Neural cell (in vitro differentiated cells): ENCODE results near the gene BAG5. TPM values are rescaled to one million over a fixed set of nuclear protein-coding genes. Genes with fewer than 3 reads are reported as not detected.

Source experiments
- H2AFZ ChIP-seq: fragments of 200-600, 300-800 bp; sonication (generic), shearing (Covaris generic); 2 replicates; pipeline ENCODE4 v1.6.0; 2014; ENCODE audit warnings: low read depth, mild to moderate bottlenecking, antibody characterized with exemption, low read length, moderate library complexity
- H3F3A ChIP-seq: fragments of 200-600 bp; shearing (Covaris generic); 2 replicates; pipeline ENCODE4 v1.6.1; 2016; ENCODE audit warnings: mild to moderate bottlenecking, moderate library complexity, mixed read lengths, antibody characterized with exemption, low read length; ENCODE audit not compliant: insufficient read depth, poor library complexity, severe bottlenecking
- H3K27ac ChIP-seq: fragments of 200-600, 300-800 bp; sonication (generic), shearing (Covaris generic); 2 replicates; pipeline ENCODE4 v1.5.1; 2014; ENCODE audit warnings: mild to moderate bottlenecking, low read length, moderate library complexity
- H3K27me3 ChIP-seq: fragments of 300-800, 200-600 bp; sonication (generic), shearing (Covaris generic); 2 replicates; pipeline ENCODE4 v1.6.0; 2014; ENCODE audit warnings: mild to moderate bottlenecking, low read depth, low read length, moderate library complexity; ENCODE audit not compliant: insufficient read depth
- H3K36me3 ChIP-seq: fragments of 300-800, 200-600 bp; sonication (generic), shearing (Covaris generic); 2 replicates; pipeline ENCODE4 v1.5.1; 2014; ENCODE audit warnings: mild to moderate bottlenecking, antibody characterized with exemption, low read length, moderate library complexity; ENCODE audit not compliant: insufficient read depth
- H3K4me2 ChIP-seq: fragments of 300-800, 200-600 bp; sonication (generic), shearing (Covaris generic); 2 replicates; pipeline ENCODE4 v1.6.0; 2014; ENCODE audit warnings: mild to moderate bottlenecking, low read length
- H3K4me3 ChIP-seq: fragments of 300-800, 200-600 bp; sonication (generic), shearing (Covaris generic); 2 replicates; pipeline ENCODE4 v1.5.1; 2014; ENCODE audit warnings: mild to moderate bottlenecking, low read length, moderate library complexity
- H3K79me2 ChIP-seq: fragments of 200-600 bp; shearing (Covaris generic); replicated peaks from 2 replicates; pipeline ENCODE4 v1.6.0; 2014; ENCODE audit warnings: mild to moderate bottlenecking, low read length, moderate library complexity; ENCODE audit not compliant: insufficient read depth
- H3K9ac ChIP-seq: fragments of 300-800, 200-600 bp; sonication (generic), shearing (Covaris generic); 2 replicates; pipeline ENCODE4 v1.6.1; 2016; ENCODE audit warnings: mild to moderate bottlenecking, low read length, mixed read lengths
- H3K9me2 ChIP-seq: fragments of 200-600 bp; shearing (Covaris generic); 2 replicates; pipeline ENCODE4 v1.6.1; 2016; ENCODE audit warnings: mild to moderate bottlenecking, low read length, mixed read lengths; ENCODE audit not compliant: insufficient read depth
- H3K9me3 ChIP-seq: fragments of 200-600, 300-800 bp; sonication (generic), shearing (Covaris generic); 2 replicates; pipeline ENCODE4 v1.6.1; 2016; ENCODE audit warnings: mild to moderate bottlenecking, mixed run types, low read length, moderate library complexity, mixed read lengths
- H4K20me1 ChIP-seq: fragments of 200-600 bp; shearing (Covaris generic); 2 replicates; pipeline ENCODE4 v1.6.1; 2016; ENCODE audit warnings: mild to moderate bottlenecking, mixed run types; ENCODE audit not compliant: insufficient read depth
- CTCF ChIP-seq: fragments of 450-650 bp; IDR thresholded peaks from 2 replicates; pipeline ENCODE4 v1.5.1; 2014; ENCODE audit warnings: antibody characterized with exemption, mild to moderate bottlenecking, moderate library complexity; ENCODE audit not compliant: poor library complexity, severe bottlenecking
- EP300 ChIP-seq: fragments of 450-650 bp; conservative IDR thresholded peaks from 2 replicates; pipeline ENCODE4 v1.6.1; 2014; ENCODE audit warnings: antibody characterized with exemption, mild to moderate bottlenecking, moderate library complexity; ENCODE audit not compliant: poor library complexity, severe bottlenecking
- EZH2 ChIP-seq: fragments of 200-600, 300-800 bp; shearing (Covaris generic), sonication (generic); IDR thresholded peaks from 2 replicates; pipeline ENCODE4 v1.6.1; 2014; ENCODE audit warnings: antibody characterized with exemption, low read length, borderline replicate concordance, mild to moderate bottlenecking; ENCODE audit not compliant: insufficient read depth, poor library complexity, severe bottlenecking
- POLR2AphosphoS5 ChIP-seq: IDR thresholded peaks from 2 replicates; pipeline ENCODE4 v1.6.1; 2012
- RAD21 ChIP-seq: fragments of 450-650 bp; conservative IDR thresholded peaks from 2 replicates; pipeline ENCODE4 v1.6.1; 2014; ENCODE audit warnings: antibody characterized with exemption, mild to moderate bottlenecking, moderate library complexity
- REST ChIP-seq: IDR thresholded peaks from 2 replicates; pipeline ENCODE4 v1.6.1; 2012; ENCODE audit warnings: borderline replicate concordance
- SMC3 ChIP-seq: fragments of 450-650 bp; conservative IDR thresholded peaks from 2 replicates; pipeline ENCODE4 v1.6.1; 2014; ENCODE audit warnings: antibody characterized with exemption, mild to moderate bottlenecking, moderate library complexity; ENCODE audit not compliant: poor library complexity
- TAF1 ChIP-seq: IDR thresholded peaks from 2 replicates; pipeline ENCODE4 v1.6.1; 2012; ENCODE audit warnings: low read depth
- polyA plus RNA-seq: library from polyadenylated mRNA; depleted of rRNA; stranded (reverse); fragments of >200 nt; gene quantifications from 2 replicates; pipeline ENCODE4 v1.2.3, GENCODE V29; 2014

The BAG5 gene
- polyA plus RNA-seq, 1 donor from 2014 or later, result 25.5 TPM

DNA sequence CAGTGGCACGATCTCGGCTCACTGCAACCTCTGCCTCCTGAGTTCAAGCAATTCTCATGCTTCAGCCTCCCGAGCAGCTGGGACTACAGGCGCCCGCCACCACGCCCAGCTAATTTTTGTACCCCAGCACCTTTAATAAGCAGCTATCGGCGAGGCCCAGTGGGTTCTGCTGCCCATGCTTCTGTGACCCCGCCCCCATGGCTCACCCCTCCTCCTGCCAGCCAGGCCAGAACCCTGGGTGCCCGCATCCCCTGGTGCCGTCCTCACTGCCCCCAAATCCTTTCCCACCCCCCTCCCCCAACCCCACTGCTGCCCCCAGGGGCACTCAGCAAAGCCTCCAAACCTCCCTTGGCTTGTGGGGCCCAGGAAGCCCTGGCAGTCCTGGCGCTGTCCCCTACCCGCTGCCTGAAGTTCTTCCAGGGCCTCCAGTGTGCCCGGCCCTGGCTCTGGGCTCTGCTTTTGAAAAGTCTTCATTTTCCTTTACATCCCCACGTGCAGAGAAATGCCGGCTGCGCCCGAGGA is 14.5 kb downstream of the BAG5 start:
- no peaks in the 10 kb centered on the region for H3K79me2 ChIP-seq
- H4K20me1 ChIP-seq, result no peaks in the 10 kb centered on the region
- H3K4me3 ChIP-seq, result no peak overlapping the region
- no peaks in the 10 kb centered on the region for H3K27me3 ChIP-seq
- no peak overlapping the region for H3K27ac ChIP-seq
- H3K4me2 ChIP-seq, result no peak overlapping the region
- no peak overlapping the region for H2AFZ ChIP-seq
- H3F3A ChIP-seq, result no peaks in the 10 kb centered on the region
- no peaks in the 10 kb centered on the region for H3K9me2 ChIP-seq
- H3K9ac ChIP-seq, result no peak overlapping the region
- TF ChIP-seq SMC3 (no peak), TAF1 (no peak), CTCF (no peak), REST (no peak), POLR2AphosphoS5 (no peak), RAD21 (no peak)
- no peaks in the 10 kb centered on the region for H3K36me3 ChIP-seq
- H3K9me3 ChIP-seq, result no peaks in the 10 kb centered on the region

GRCh38 chr14:103547455-103547940 is 15.0 kb downstream of the BAG5 start:
- no peaks in the 10 kb centered on the region for H3K27me3 ChIP-seq
- H4K20me1 ChIP-seq, result no peaks in the 10 kb centered on the region
- no peak for TF ChIP-seq EZH2
- no peak for TF ChIP-seq RAD21
- TF ChIP-seq EP300, result no peak
- H3K4me3 ChIP-seq, result no peak overlapping the region
- H3K9me3 ChIP-seq, result no peaks in the 10 kb centered on the region
- H3K79me2 ChIP-seq, result no peaks in the 10 kb centered on the region
- H3K9ac ChIP-seq, result peak overlapping the region; percentile 31
- H3K9me2 ChIP-seq, result no peaks in the 10 kb centered on the region
- no peak overlapping the region for H3K27ac ChIP-seq
- H3F3A ChIP-seq, result no peaks in the 10 kb centered on the region
- no peaks in the 10 kb centered on the region for H3K36me3 ChIP-seq
- H2AFZ ChIP-seq, result no peak overlapping the region
- no peak overlapping the region for H3K4me2 ChIP-seq
